ENCODE results near the gene RPL5.

The RPL5 gene

DNA sequence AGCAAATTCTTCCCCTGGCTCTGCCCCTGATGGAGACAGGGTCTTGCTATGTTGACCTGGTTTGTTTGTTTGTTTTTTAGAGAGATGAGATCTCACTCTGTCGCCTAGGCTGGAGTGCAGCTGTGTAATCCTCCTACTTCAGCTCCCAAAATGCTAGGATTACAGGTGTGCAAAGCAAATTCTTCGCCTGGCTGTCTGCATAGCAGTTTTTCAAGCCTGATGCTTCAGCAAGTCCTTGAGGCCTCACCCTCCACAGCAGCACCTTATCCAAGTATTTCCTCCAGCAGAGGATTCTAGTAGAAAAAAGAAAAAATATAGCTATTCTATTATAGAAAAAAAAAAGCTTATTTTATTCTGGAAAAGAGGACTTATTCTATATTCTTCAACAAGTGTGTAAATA is 15.1 kb upstream of the RPL5 start:
- ChIA-PET POLR2A (no interaction called here), CTCF (interaction anchor here (0.6 to 2.6 kb wide), 11 partner anchors 12 to 1298 kb away, joined by 3 to 16 read pairs (median 3); partner anchors contain the start of gene RPL5)
- no peak for TF ChIP-seq ZNF404 (tag by site-specific recombination; IDR thresholded peaks at IDR 0.05)
- no peak for TF ChIP-seq ZNF335 (tag by site-specific recombination; conservative IDR thresholded peaks at IDR 0.05)
- no peak for TF ChIP-seq ZNF202 (tag by site-specific recombination; IDR thresholded peaks at IDR 0.05; ENCODE audit: borderline replicate concordance)
- no peak for TF ChIP-seq ZNF10 (tag by site-specific recombination; IDR thresholded peaks at IDR 0.05)
- no peak for TF ChIP-seq SCRT2 (tag by site-specific recombination; IDR thresholded peaks at IDR 0.05)
- no peak for TF ChIP-seq ZNF621 (tag by site-specific recombination; IDR thresholded peaks at IDR 0.05)
- no peak for TF ChIP-seq ZNF169 (tag by site-specific recombination; IDR thresholded peaks at IDR 0.05)
- TF ChIP-seq, protein P1, sequence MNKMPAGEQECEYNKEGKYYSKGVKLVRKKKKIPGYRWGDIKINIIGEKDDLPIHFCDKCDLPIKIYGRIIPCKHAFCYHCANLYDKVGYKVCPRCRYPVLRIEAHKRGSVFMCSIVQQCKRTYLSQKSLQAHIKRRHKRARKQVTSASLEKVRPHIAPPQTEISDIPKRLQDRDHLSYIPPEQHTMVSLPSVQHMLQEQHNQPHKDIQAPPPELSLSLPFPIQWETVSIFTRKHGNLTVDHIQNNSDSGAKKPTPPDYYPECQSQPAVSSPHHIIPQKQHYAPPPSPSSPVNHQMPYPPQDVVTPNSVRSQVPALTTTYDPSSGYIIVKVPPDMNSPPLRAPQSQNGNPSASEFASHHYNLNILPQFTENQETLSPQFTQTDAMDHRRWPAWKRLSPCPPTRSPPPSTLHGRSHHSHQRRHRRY (tag by site-specific recombination; IDR thresholded peaks at IDR 0.05) = no peak
- no peak for TF ChIP-seq KLF7 (tag by site-specific recombination; IDR thresholded peaks at IDR 0.05; ENCODE audit: borderline replicate concordance)
- TF ChIP-seq ZNF600 (tag by site-specific recombination; IDR thresholded peaks at IDR 0.05) = no peak
- no peak for TF ChIP-seq BCL11A (tag by site-specific recombination; IDR thresholded peaks at IDR 0.05; ENCODE audit: low read depth)
- no peak for TF ChIP-seq ZNF174 (tag by site-specific recombination; IDR thresholded peaks at IDR 0.05)
- TF ChIP-seq ZNF654 (tag by site-specific recombination; IDR thresholded peaks at IDR 0.05; ENCODE audit: low read depth) = no peak
- no peak for TF ChIP-seq ZNF596 (tag by site-specific recombination; IDR thresholded peaks at IDR 0.05)
- TF ChIP-seq PATZ1 (tag by site-specific recombination; IDR thresholded peaks at IDR 0.05) = no peak
- TF ChIP-seq SETDB1 (IDR thresholded peaks at IDR 0.05; ENCODE audit: insufficient read length, low read length) = no peak
- Histone ChIP-seq H3K4me3 (ENCODE audit: low read depth, low read length) (no peak overlapping the region), H3K4me1 (ENCODE audit: control insufficient read depth, insufficient read depth, low read length) (no peaks in the 10 kb centered on the region), H3K27ac (ENCODE audit: extremely low read depth, low read depth, low read length) (no peak overlapping the region), H3K36me3 (ENCODE audit: control insufficient read depth in 2 of 2, insufficient read depth in 1 of 2, low read length in 2 of 2) (no peaks in the 10 kb centered on the region), H3K9me3 (ENCODE audit: control insufficient read depth, insufficient read depth, low read depth, low read length) (no peaks in the 10 kb centered on the region)

DNA sequence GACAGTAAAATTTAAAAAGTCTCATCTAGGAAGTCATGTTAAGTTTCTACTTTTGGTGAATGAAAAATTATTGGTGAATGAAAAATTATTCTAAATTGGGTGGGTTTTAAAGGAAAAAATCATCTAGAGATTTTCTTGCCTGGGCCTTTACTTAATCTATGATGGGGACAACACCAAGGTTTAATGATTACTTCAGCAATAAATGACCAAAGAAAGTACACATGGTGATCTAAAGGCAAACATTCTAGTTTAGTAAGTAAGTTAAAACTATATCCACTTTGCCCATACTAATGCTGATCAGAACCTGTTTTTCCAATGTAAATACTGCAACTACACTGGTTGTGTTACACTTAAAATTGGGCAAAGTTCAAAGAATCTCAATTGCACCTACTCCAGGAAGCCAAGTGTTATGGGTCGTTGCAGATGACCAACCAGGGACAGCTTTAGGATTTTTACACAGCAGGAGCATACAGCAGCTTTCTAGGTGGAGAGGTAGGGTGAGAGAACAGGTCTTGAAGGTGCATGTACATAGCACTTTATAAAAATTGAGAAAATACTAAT is 14.6 kb upstream of the RPL5 start:
- CTCF ChIA-PET = interaction anchor here (0.6 to 2.6 kb wide), 12 partner anchors 11 to 1299 kb away, joined by 3 to 16 read pairs (median 5); partner anchors contain the start of gene RPL5
- H3K27ac ChIP-seq (ENCODE audit: extremely low read depth, low read depth, low read length) = no peak overlapping the region
- no peak for TF ChIP-seq ZBTB20 (tag by site-specific recombination; IDR thresholded peaks at IDR 0.05)
- no peak for TF ChIP-seq ZNF175 (tag by site-specific recombination; IDR thresholded peaks at IDR 0.05)
- no peak for TF ChIP-seq ZFP3 (tag by site-specific recombination; IDR thresholded peaks at IDR 0.05; ENCODE audit: low read depth)
- no peak for TF ChIP-seq ZNF776 (tag by site-specific recombination; IDR thresholded peaks at IDR 0.05; ENCODE audit: borderline replicate concordance)
- no peak for TF ChIP-seq ZNF792 (tag by site-specific recombination; IDR thresholded peaks at IDR 0.05)
- TF ChIP-seq GFI1B (tag by site-specific recombination; IDR thresholded peaks at IDR 0.05) = no peak
- TF ChIP-seq ZNF248 (tag by site-specific recombination; IDR thresholded peaks at IDR 0.05) = no peak
- no peak for TF ChIP-seq ZNF354C (tag by site-specific recombination; IDR thresholded peaks at IDR 0.05; ENCODE audit: borderline replicate concordance, low read depth)
- no peak for TF ChIP-seq ZNF24 (tag by site-specific recombination; IDR thresholded peaks at IDR 0.05)
- TF ChIP-seq ZNF747 (tag by site-specific recombination; IDR thresholded peaks at IDR 0.05) = no peak
- no peak for TF ChIP-seq KLF17 (tag by site-specific recombination; IDR thresholded peaks at IDR 0.05)
- H3K4me1 ChIP-seq (ENCODE audit: control insufficient read depth, insufficient read depth, low read length) = no peaks in the 10 kb centered on the region
- no peaks in the 10 kb centered on the region for H3K9me3 ChIP-seq (ENCODE audit: control insufficient read depth, insufficient read depth, low read depth, low read length)
- no peaks in the 10 kb centered on the region for H3K36me3 ChIP-seq (ENCODE audit: control insufficient read depth in 2 of 2, insufficient read depth in 1 of 2, low read length in 2 of 2)
- no peak overlapping the region for H3K4me3 ChIP-seq (ENCODE audit: low read depth, low read length)
- POLR2A ChIA-PET = interaction anchor here (1.4 kb wide), 1 partner anchor 32 kb away, joined by 4 read pairs; the partner anchor contains the start of gene EVI5
